Measurements from ENCODE around the gene LUC7L3.
"Not testable (repeated sequence)": the region's sequence is repeated elsewhere in the genome, so short reads cannot be mapped to it uniquely, and the experiment has no call there.

Gene LUC7L3

DNA sequence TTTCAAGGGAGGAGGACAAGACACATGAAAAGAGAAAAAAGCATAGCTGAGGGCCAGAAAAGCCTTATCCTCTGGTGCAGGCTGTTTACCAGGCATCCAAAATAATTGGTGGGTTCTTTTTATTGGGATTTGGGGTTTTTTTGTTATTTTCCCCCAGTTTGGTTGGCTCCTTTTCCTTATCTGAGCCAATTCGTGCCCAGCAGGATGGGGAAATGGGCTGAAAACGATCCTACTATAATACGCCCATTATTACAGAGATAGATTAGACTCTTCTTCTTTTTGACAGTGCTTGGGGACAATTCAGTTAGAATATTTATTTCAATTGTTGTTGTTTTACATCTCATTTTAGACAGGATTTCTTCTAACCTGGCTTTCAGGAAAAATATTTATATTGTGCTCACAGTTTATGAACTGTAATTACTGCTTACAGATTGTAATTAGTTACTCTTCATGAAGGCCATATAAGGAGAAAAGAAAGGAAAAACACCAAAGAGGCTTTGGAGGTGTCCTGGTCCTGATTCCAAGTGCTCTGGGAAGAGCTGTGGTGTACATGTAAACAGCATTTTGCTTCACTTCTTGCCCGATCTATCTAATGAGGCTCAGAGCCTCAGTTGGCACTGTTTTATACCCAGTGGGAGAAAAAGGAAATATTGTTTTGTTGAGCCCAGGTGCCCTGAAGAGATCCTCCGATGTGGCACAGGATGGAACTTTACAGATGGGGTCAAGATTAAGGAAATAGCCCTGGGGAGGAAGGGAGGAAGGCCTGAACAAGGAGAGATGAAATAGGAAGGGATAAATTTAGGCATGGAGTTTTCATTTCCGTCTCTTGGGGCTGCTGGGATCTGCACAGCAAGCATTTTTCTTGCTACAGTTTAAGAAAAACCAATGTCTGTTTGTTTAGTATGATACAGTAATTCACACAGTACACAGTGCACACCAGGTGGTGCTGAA is 11.1 kb upstream of the LUC7L3 start:
- DNase-seq (ENCODE audit: low read depth in 2 of 3, low spot score in 2 of 3): no peak

DNA sequence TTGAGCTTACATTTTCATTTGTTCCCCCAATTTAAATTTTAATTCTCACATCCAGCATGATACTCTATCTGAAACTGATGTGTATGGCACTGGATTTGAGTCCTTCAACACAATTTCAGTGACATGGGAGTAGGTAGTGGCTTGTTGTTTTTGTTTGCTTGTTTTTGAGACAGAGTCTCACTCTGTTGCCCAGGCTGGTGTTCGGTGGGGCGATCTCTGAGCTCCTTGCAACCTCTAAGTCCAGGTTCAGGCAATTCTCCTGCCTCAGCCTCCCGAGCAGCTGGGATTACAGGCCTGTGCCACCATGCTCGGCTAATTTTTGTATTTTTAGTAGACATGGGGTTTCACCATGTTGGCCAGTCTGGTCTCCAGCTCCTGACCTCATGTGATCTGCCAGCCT is 10.3 kb upstream of the LUC7L3 start:
- not testable (repeated sequence) for DNase-seq (ENCODE audit: low read depth in 2 of 3, low spot score in 2 of 3)

GRCh38 chr17:50710025-50710424 is 9.4 kb upstream of the LUC7L3 start:
- DNase-seq (ENCODE audit: low read depth in 2 of 3, low spot score in 2 of 3): no peak

DNA sequence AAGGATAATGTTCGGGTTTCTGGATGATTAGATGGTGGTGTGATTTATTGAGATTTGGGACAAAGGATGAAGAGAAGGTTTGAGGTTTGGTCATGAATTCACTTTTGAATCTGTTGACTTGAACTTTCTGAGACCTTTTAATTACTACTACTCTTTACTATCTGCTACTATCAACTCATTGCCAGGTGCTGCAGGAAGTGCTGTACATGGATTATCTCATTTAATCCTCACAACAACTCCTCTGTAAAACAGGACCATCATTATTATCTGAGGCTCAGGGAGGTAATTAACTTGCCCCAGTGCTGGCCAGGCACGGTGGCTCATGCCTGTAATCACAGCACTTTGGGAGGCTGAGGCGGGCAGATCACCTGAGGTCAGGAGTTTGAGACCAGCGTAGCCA is 8.8 kb upstream of the LUC7L3 start:
- no peak for DNase-seq (ENCODE audit: low read depth in 2 of 3, low spot score in 2 of 3)

GRCh38 chr17:50712641-50713040 is 6.8 kb upstream of the LUC7L3 start:
- DNase-seq (ENCODE audit: low read depth in 2 of 3, low spot score in 2 of 3): no peak

DNA sequence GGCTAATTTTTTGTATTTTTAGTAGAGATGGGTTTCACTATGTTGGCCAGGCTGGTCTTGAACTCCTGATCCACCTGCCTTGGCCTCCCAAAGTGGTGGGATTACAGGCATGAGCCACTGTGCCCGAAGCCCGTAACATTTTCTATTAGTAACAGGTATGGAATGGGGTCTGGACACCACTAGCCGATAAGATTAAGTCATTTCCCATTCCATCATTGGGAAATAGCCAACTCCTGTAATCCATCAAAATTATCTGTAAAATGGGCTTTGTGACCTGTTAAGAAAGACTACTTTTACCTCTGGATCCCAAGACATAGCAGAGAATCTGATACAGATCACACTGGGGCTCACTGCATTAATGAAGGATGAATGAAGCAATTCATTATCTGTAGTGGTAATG is 3.9 kb upstream of the LUC7L3 start:
- DNase-seq (ENCODE audit: low read depth in 2 of 3, low spot score in 2 of 3): no peak

- no peak for DNase-seq (ENCODE audit: low read depth in 2 of 3, low spot score in 2 of 3)
Measured at GRCh38 chr17:50719924-50720794, 756 bp downstream of the LUC7L3 start.

DNA sequence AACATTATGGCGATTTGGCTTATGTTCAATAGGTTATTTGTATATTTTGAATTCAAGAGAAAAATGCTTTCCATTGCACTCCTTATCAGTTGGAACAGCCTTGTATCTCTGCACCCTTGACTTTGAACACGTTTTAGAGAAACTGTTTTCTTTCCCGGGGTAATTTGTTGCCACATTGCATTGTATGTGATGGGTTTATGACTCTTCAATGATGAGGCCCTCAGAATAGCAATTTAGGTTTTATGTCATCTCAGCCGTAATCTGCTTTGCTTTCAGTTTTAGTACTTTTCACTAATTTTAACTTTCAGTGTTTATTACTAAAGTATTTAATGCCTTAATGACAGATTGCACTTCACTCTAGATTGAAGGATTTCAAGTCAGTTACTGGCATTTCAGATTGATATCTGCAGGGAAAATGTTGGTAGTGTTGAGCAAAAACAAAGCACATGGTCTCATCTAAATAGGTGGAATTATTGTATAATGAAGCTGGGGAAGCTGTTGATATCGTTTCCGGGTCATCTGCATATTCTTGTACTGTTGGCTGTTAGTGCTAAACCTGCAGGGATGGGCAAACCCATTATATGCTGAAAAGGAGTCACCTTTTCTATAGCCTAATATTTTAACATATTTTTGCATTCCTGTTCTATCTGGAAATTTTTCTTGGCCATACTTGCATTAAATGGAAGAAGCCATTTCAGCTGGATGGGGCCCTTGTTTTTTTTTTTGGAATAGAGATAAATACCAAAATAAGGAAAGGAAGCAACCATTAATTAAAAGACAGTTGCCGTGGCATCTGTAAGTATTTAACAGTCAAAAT is 2.0 kb downstream of the LUC7L3 start:
- DNase-seq (ENCODE audit: low read depth in 2 of 3, low spot score in 2 of 3): no peak

GRCh38 chr17:50722746-50723145 is 3.3 kb downstream of the LUC7L3 start:
- no peak for DNase-seq (ENCODE audit: low read depth in 2 of 3, low spot score in 2 of 3)

- not testable (repeated sequence) for DNase-seq (ENCODE audit: low read depth in 2 of 3, low spot score in 2 of 3)
Measured at GRCh38 chr17:50724622-50725021, 5.2 kb downstream of the LUC7L3 start.

DNA sequence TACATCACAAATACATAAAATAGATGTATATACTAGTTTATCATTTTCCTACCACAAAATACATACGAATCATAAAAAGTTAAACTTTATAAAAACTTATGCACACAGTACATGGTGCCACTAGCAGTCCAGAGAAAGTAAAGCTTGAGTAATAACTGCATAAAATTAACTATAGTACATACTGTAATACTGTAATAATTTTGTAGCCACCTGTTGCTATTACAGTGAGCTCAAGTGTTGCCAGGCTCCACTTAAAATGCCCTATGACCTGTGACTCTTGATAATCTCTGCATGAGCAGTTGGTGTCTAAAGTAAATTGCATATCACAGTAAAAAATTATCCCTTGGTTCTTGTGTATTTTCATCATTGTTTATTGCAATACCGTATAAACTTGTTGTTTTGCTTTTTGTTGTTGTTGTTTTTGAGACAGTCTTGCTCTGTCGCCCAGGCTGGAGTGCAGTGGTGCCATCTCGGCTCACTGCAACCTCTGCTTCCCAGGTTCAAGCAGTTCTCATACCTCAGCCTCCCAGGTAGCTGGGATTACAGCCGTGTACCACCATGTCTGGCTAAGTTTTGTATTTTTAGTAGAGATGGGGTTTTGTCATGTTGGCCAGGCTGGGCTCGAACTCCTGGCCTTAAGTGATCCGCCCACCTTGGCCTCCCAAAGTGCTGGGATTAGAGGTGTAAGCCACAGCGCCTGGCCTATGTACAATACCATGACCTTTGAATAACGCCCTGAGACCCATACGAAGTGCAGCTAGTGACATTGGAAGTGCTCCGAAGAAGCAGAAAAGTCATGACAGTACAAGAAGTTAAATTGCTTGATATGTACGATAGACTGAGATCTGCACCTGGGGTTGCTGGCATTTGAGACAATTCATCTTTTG is 6.6 kb downstream of the LUC7L3 start:
- DNase-seq (ENCODE audit: low read depth in 2 of 3, low spot score in 2 of 3): no peak

DNA sequence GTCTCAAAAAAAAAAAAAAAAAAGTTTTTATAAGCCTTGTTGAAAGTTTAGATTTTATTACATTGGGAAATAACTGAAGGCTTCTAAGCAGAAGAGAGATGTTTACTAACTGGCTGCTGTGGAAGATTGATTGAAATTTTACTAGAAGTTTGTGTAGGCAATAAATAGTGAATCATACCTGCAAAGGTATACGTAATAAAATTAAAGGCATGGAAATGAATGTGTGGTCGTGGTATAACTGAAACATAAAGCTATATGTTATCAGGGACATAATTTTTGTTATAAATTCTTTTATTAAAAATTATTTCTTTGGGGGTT is 8.7 kb downstream of the LUC7L3 start:
- DNase-seq (ENCODE audit: low read depth in 2 of 3, low spot score in 2 of 3): no peak

GRCh38 chr17:50728881-50729765 is 9.7 kb downstream of the LUC7L3 start:
- DNase-seq (ENCODE audit: low read depth in 2 of 3, low spot score in 2 of 3): no peak

DNA sequence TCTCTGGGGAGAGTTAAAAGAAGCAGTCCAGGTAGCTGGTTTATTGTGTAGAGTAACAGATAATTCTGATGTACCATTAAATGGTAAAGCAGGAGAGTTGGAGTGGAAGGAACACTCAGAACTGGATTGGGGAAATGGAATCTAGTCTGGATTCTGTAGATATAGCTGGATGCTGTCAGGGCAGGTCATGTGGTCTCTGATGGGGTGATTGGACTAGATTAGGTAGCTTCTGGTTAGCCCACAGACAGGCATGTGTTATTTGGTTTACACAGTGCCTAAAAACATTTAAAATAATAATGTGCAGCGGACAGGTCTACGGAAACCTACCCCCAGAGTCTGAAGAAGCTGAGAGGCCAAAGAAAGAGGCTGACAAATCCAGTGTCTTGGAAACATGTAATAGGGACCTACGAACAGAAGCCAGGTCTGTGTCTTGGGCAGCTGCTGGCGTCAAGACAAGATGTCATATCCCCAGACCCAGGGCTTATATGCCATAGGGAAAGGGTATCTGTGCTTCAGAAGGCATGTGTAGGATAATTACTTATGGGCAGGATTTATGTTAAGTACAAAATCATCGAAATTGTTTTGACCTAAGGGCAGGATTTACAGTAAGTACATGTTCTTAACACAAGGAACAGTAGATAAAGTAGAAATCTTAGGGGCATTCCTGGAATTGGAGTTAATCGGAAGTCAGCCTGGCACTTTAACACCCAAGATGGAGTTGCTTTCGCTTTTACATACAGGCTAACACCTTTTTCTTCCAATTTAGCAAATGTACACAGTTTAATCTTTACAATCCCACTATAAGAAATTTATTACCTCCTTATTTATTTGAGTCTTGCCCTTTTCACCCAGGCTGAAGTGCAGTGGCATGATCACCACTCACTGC is 12.4 kb downstream of the LUC7L3 start:
- no peak for DNase-seq (ENCODE audit: low read depth in 2 of 3, low spot score in 2 of 3)

DNA sequence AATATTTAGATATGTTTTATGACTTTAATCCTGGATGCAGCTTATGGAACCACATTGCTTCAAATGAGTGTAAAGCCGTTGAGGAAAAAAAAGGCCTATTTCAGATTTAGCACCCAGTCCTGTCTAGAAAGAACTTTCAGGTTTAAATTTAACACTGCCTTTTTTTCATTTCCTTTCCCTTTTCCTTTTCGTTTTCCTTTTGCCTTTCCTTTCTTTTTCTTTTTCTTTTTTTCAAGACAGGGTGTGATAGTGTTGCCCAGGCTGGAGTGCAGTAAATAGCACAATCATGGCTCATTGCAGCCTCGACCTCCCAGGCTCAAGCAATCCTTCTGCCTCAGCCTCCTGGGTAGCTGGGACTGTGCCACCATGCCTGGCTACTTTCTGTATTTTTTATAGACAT is 15.9 kb downstream of the LUC7L3 start:
- no peak for DNase-seq (ENCODE audit: low read depth in 2 of 3, low spot score in 2 of 3)

- no peak for DNase-seq (ENCODE audit: low read depth in 2 of 3, low spot score in 2 of 3)
Measured at GRCh38 chr17:50737118-50737698, 17.8 kb downstream of the LUC7L3 start.

DNA sequence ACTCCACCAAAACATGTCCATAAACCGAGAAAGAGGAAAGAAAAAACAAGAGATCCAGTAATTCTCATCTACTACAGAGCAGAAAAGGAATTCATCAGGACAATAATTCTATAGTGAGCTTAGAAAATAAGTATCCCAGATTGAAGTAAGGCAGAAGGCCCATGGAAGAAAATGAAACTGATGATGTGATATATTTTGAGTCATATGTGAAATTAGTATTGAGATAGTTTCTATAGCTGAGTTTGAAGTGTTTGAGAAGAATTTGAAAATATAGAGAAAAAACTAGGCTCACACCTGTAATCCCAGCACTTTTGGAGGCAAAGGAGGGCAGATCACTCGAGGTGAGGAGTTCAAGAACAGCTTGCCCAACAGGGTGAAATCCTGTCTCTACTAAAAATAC is 19.7 kb downstream of the LUC7L3 start:
- no peak for DNase-seq (ENCODE audit: low read depth in 2 of 3, low spot score in 2 of 3)

- DNase-seq (ENCODE audit: low read depth in 2 of 3, low spot score in 2 of 3): no peak
Measured at GRCh38 chr17:50745631-50746030, 26.2 kb downstream of the LUC7L3 start.
